ENCODE data around the gene U2SURP. TPM values are rescaled to one million over a fixed set of nuclear protein-coding genes. Genes with fewer than 3 reads are reported as not detected.

U2SURP gene
- total RNA-seq, 1 experiment from 2014 or later = 132 TPM

DNA sequence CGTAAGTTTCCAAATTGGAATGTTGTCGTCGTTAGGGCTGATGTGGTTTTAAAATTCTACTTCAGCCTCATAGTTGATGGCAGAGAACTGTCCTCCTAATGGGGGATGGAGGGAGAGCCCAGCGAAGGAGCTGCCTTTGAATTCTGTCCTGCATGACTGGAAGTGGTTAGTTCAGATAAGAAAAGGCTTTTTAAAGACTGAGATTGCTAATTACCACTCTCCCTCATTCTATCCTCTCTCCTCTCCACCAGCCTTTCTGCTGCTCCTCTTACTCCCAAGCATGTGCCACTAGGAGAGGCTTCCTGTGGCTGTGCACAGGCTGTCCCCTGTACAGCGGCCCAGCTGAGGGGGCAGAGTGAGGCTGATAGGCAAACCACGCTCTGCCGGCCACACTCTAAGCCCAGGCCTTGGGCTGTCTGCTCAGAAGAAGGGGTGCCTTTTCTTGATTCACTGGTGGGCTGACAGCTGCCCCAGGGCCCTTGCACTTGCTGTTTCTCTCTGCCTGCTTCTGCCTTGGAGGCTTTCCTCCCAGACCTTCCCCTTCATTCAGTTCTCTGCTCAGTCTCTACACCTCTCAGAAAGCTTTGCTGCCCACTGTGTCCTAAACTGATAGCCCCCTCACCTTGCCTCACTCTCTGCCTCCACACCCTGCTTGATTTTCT, 29.1 kb upstream of the U2SURP start:
- ATAC-seq (no peak), DNase-seq (ENCODE audit: low read depth, low spot score) (no peak)
- Histone ChIP-seq H3K9me3 (ENCODE audit: control insufficient read depth in 1 of 2, insufficient read depth in 1 of 2, low read depth in 1 of 2, low read length in 2 of 2) (no peaks in the 10 kb centered on the region), H3K27ac (ENCODE audit: low read depth, low read length) (no peak overlapping the region), H3K4me2 (ENCODE audit: low read length) (no peak overlapping the region), H3K9ac (ENCODE audit: low read length) (no peak overlapping the region), H3K36me3 (ENCODE audit: control insufficient read depth in 1 of 2, insufficient read depth in 2 of 2, low read length in 2 of 2) (no peaks in the 10 kb centered on the region), H3K79me2 (ENCODE audit: insufficient read depth, low read length) (no peaks in the 10 kb centered on the region), H3K4me1 (ENCODE audit: control insufficient read depth in 1 of 2, insufficient read depth in 2 of 2, low read length in 2 of 2) (peaks cover 3 to 17% of the 10 kb centered on the region in 2 experiments; a peak in 3 of 4 replicates), H3K27me3 (ENCODE audit: insufficient read depth, low read length) (no peaks in the 10 kb centered on the region), H4K20me1 (ENCODE audit: insufficient read depth) (no peaks in the 10 kb centered on the region), H3K4me3 (replicated peaks in 1 of 2; ENCODE audit: low read depth in 1 of 2, low read length in 2 of 2) (no peak overlapping the region), H3K9me2 (ENCODE audit: insufficient read depth) (no peaks in the 10 kb centered on the region), H2AFZ (ENCODE audit: low read depth, low read length, poor library complexity, severe bottlenecking) (no peak overlapping the region)
- ChIA-PET POLR2A (no interaction called here), CTCF (interaction anchor here (0.6 kb wide), 1 partner anchor 706 kb away, joined by 3 read pairs; no protein-coding TSS in a partner anchor), RAD21 (ENCODE audit: low non-redundant PET in 1 of 2, low total read pairs in 2 of 2, uncharacterized antibody in 2 of 2, unreplicated experiment in 2 of 2) (no interaction called here)
- intact Hi-C loops (cut with micrococcal nuclease) = no loop called here
- no TSS peak for BruUV-seq (replicated peaks)
- TF ChIP-seq EZH2phosphoT487 (IDR thresholded peaks at IDR 0.05; ENCODE audit: borderline replicate concordance) (no peak), JUND (IDR thresholded peaks at IDR 0.05) (no peak), FOSL1 (IDR thresholded peaks at IDR 0.05; ENCODE audit: low read depth) (no peak), YY1 (IDR thresholded peaks at IDR 0.05; ENCODE audit: extremely low read depth, insufficient replicate concordance, low read depth, low read length) (no peak), ZFX (IDR thresholded peaks at IDR 0.05) (no peak), POLR2AphosphoS5 (IDR thresholded peaks at IDR 0.05; ENCODE audit: low read depth, low read length) (no peak), SP1 (IDR thresholded peaks at IDR 0.05; ENCODE audit: low read depth) (no peak), ZNF274 (IDR thresholded peaks at IDR 0.05; ENCODE audit: low read depth, low read length) (no peak), EZH2 (IDR thresholded peaks at IDR 0.05) (no peak), RAD21 (IDR thresholded peaks at IDR 0.05; ENCODE audit: low read depth) (no peak)
- TF ChIP-seq, protein P1, sequence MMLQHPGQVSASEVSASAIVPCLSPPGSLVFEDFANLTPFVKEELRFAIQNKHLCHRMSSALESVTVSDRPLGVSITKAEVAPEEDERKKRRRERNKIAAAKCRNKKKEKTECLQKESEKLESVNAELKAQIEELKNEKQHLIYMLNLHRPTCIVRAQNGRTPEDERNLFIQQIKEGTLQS (IDR thresholded peaks at IDR 0.05) = no peak
- TF ChIP-seq, protein P2, sequence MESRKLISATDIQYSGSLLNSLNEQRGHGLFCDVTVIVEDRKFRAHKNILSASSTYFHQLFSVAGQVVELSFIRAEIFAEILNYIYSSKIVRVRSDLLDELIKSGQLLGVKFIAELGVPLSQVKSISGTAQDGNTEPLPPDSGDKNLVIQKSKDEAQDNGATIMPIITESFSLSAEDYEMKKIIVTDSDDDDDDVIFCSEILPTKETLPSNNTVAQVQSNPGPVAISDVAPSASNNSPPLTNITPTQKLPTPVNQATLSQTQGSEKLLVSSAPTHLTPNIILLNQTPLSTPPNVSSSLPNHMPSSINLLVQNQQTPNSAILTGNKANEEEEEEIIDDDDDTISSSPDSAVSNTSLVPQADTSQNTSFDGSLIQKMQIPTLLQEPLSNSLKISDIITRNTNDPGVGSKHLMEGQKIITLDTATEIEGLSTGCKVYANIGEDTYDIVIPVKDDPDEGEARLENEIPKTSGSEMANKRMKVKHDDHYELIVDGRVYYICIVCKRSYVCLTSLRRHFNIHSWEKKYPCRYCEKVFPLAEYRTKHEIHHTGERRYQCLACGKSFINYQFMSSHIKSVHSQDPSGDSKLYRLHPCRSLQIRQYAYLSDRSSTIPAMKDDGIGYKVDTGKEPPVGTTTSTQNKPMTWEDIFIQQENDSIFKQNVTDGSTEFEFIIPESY (IDR thresholded peaks at IDR 0.05; ENCODE audit: extremely low read depth, insufficient replicate concordance, low read length) = no peak

All from HCT116 (cell line).